GM19043 (cell line): Measurements from ENCODE around the gene CARM1.
"Not testable (repeated sequence)": the region's sequence is repeated elsewhere in the genome, so short reads cannot be mapped to it uniquely, and the experiment has no call there.

Source experiments
- ATAC-seq: cut with Tn5 transposase; IDR thresholded peaks from one replicate; pipeline ENCODE4 v1.9.1; 2021; ENCODE audit warnings: low read depth; ENCODE audit not compliant: unreplicated experiment

CARM1 gene

DNA sequence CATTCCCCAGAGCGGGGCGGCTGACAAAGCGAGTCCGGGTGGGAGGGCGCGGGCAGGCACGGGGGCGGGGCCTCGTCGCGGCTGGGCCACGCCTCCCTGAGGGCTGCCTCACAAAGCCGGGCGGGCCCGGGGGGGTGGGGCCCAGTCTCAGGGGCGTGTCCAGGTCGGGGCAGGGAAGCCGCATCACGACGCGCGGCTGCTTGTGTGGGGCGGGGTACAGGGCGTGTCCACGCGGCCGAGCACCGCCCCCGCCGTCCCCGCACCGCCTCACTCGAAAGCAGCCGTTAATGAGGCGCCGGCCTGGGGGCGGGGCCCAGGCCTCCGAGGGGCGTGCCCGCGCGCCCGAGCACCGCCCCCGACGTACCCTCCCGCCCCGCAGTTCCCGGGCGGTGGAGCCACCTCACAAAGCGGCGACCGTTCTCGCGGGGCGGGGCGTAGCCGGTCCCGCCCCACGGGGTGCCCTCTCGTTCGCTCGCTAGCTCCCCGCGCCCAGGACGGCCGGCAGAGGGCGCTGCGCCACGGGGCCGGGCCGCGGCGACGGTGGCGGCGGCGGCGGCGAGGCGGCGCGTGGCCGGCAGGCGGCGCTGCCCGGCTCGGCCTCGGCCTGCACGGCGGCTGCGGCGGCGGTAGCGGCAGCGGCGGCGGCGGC lies at the start of gene CARM1:
Gene CARM1 (plus strand): TSS at position 599 of the 649 bp plus-strand sequence. CDS start 150 bp downstream, outside the sequence.
- peak; percentile 68 for ATAC-seq

DNA sequence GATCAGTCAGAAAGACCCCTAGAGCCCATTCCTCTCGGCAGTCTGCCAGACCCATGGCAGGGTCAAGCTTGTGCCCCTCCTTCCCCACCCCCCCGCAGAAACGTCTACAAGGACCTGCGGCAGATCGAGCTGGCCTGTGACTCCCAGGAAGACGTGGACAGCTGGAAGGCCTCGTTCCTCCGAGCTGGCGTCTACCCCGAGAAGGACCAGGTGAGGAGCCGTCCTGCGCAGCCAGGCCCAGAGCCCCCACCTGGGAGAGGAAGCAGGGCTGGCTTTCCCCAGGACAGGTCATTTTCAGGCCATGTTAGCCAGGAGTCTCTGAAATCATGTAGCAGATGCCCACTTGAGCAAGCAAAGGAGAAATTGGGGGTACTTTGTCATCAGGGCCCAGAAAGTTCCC lies 47.7 kb upstream of the CARM1 start:
- ATAC-seq: no peak

DNA sequence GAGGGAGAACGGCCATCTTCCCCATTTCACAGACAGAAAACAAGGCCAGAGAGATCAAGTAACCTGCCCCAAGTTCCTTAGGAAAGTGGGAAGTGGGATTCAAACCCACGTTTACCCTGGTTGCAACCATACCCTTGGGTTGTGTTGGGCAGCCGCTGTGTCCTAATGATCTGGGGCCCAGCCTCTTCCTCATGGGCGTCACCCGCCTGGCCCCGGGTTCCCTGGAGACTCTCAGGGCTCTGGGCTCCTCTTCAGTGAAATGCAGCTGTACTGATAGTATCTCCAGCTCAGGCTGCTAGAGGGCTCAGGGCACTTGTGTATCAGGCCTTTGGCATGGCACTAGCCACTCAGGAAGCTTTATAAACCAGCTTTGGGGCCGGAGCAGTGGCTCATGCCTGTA lies 45.1 kb upstream of the CARM1 start:
- no peak for ATAC-seq

GRCh38 chr19:10826846-10827245 lies 44.5 kb upstream of the CARM1 start:
- no peak for ATAC-seq

- no peak for ATAC-seq
Measured at GRCh38 chr19:10828981-10829821, 42.2 kb upstream of the CARM1 start.

DNA sequence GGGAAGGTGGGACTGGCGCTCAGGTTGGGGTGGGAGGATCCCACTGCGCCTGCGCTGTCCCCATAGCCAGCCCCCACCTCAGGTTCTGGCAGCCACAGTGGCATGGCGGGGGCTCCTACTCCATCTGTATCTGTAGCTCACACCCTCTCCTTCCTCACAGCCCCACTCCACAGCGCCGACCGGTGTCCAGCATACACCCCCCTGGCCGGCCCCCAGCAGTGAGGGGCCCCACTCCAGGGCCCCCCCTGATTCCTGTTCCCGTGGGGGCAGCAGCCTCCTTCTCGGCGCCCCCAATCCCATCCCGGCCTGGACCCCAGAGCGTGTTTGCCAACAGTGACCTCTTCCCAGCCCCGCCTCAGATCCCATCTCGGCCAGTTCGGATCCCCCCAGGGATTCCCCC lies 41.4 kb upstream of the CARM1 start:
- ATAC-seq: no peak

GRCh38 chr19:10830370-10830769 lies 41.0 kb upstream of the CARM1 start:
- ATAC-seq: no peak

DNA sequence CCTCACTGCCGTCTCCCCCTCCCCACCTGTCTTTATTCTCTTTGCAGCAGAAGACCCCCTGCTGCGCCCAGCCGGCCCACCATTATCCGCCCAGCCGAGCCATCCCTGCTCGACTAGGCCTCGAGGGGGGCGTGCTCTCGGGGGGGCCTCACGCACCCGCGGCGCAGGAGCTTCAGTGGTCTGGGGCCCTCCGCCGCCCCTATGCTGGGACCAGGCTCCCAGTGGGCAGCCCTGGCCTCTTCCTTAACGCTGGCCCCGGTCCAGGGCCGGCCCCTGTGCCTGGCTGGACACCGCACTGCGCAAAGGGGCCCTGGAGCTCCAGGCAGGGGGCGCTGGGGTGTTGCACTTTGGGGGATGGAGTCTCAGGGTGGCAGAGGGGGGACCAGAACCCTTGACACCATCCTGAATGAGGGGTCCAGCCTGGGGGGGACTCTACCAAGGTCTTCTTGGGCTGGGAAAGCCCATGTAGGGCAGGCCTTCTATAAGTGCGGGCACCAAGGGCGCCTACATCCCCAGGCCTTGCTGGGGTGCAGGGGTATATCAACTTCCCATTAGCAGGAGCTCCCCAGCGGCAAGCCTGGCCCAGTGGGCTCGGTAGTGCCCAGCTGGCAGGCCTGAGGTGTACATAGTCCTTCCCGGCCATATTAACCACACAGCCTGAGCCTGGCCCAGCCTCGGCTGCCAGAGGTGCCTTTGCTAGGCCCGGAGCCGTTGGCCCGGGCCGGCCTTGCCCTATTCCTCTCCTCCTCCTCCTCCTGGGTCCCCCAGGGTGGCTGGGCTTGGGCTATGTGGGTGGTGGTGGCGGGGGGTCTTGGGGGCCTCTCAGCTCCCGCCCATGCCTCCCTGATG lies 40.2 kb upstream of the CARM1 start:
- no peak for ATAC-seq

DNA sequence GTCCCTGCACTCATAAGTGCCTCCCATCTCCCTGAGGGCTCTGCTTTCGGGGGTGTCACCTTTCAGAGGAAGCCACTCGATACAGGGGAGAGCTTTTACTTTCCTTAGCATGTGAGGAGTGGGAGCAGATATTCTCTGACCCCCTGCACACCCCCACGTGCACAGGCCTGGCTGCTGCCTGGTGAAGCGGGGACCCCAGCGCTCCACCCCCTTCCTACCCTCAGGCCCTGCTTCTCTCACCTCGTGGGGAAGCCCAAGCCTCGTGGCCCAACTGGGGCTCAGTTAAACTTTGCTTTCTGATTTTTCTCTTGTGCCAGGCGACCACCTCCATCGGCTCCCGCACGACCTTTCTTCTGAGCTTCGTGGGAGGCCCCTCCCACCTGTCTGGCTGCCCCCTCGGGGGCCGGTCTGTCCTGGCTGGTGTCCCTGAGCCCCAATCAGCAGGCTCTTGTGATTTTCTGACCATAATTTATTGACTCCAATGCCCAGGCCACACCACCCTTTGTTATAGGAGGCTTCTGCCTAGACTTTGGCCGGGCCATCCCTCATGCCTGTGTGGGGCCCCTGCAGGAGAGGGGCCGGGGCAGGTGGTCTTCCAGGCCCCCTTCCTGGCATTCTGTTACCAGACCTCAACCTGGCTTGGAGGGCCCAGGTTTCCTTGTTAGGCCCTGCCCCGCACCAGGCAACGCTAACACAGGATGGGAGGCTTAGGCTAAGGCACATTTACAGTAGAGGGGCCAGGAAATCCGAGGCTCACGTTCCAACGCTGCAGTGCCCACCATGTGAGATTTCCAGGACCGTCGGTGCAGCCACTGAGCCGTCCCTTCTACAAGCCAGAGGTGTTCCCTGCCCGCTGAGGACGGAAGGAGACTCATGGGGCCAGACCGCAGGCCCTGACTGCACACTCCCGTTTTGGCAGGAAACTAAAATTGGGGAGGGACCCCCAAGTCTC lies 39.1 kb upstream of the CARM1 start:
- ATAC-seq: no peak

DNA sequence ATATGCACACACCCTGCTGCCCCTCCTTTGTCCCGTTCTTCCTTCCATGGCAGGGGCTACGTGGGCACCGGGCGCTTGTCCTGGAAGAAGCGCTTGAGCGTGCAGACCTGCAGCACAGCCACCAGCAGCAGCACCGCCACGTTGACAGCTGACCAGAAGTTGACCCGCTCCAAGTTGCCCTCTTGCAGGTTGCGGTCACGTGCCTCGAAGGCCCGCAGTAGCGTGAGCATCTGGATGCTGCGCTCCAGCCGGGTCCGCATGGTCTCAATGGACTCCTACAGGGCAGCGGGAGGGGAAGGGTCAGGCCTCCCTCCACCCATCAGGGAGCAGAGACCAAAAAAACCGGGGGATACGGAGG lies 38.4 kb upstream of the CARM1 start:
- ATAC-seq: no peak

- no peak for ATAC-seq
Measured at GRCh38 chr19:10835089-10835753, 36.1 kb upstream of the CARM1 start.

- ATAC-seq: peak; percentile 73
Measured at GRCh38 chr19:10835754-10836478, 35.4 kb upstream of the CARM1 start, which contains the start of gene TMED1. Gene TMED1, minus strand, starts transcription at chr19:10836212. Its CDS starts 21 bp downstream, at chr19:10836191.

- ATAC-seq: no peak
Measured at GRCh38 chr19:10836479-10837330, 34.6 kb upstream of the CARM1 start.

- not testable (repeated sequence) for ATAC-seq
Measured at GRCh38 chr19:10837649-10838048, 33.7 kb upstream of the CARM1 start.

DNA sequence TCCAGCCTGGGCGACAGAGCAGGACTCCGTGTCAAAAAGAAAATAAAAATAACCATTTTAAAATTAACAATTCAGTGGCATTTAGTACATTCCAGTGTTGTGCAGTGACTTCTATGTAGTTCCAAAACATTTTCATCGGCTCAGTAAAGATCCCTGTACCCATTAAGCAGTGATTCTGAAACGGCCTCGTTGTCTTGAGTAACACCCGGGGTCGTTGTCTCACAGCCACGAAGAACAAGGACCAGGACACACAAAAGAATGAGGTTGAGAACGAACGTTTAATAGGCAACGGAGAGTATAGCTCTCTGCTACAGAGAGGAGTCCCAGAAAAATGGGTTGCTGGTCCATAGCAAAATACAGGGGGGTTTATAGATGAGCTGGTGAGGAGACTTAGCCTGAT lies 33.0 kb upstream of the CARM1 start:
- no peak for ATAC-seq

- ATAC-seq: no peak
Measured at GRCh38 chr19:10839114-10840050, 32.0 kb upstream of the CARM1 start.

DNA sequence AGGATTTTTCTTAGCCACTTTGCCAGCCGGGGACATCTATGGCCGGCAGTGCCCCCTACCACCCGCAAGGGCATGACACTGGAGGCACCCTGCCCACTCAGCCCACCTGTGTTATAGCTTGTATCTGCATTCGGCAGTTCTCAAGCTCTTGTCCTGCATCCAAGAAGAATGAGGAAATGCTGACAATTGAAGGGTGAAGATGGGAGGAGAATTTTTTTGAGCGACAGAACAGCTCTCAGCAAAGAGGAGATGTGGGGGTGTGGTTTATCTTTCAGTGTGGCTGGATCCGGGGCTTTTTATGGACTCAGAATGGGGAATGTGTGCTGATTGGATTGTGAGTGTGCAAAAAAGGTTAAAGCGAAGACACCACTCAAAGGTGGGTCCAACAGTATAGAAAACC lies 28.6 kb upstream of the CARM1 start:
- no peak for ATAC-seq
